ENCODE measurements around the gene PRKAR1B. TPM values are rescaled to one million over a fixed set of nuclear protein-coding genes. Genes with fewer than 3 reads are reported as not detected.

The PRKAR1B gene
- total RNA-seq, 1 donor from 2014 or later, result 19.9 TPM

- no peak for DNase-seq (ENCODE audit: low spot score)
Observed at GRCh38 chr7:693280-693679, 33.8 kb downstream of the PRKAR1B start.

DNA sequence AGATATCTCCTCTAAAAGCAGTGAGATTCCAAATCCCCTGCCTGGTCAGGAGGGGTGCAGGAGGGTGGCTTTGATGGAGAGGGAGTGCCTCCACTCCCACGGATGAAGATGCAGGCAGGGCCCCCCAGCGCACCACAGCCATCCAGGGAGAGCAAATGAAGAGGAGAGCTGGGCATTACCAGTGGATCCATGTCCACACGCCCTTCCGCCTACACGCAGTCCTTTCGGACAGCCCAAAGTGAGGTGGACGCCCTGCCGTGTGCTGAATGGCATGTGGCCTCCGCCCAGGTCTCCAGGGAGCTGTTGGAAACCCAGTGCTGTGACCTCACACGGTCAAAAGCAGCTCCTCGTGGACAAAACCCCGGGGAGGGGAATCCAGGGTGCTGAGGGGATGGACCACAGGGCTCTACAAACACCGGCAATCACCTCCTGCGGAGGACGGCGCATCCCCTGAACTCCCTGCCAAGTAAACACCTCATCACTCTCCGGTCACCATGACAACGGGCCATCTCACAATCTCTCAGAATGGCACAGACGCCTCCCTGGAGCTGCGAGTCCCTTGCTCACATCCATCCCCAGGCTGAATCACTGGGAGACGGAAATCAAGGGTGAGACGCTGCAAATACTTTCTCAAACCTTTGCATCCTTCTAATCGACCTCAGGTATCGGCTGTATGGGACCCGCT lies 35.6 kb downstream of the PRKAR1B start:
- DNase-seq (ENCODE audit: low spot score), result no peak

DNA sequence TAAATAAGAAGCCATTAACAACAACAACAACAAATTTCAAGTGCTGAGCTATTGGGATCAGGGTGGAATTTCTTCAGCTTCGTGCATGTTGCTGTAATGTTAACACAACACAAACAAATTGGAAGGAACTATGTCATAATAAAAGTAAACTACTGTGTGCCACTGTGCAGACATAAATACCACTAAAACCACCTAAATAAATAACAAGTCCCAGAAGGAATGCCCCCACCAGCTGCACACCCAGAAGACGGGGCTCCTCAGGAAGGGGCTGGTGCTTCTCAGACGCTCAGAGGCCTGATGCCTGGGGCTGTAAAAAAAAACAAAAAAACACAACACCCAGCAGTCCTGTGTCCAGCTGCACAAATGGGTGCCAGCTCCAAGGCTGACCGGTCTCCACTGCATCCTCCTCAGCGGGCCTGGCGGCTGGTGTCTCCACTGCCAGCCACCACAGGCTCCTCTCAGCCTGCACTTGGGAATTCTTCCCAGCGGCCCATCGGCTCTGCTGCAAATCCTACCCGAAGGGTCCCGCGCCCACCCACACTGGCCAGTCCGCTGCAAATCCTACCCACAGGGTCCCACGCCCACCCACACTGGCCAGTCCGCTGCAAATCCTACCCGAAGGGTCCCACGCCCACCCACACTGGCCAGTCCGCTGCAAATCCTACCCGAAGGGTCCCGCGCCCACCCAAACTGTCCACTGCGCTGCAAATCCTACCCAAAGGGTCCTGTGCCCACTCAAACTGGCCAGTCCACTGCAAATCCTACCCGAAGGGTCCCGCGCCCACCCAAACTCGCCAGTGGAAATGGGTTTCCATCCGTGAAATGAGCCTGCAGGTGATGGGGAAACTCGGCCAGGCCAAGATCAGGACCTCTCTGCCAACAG lies 36.4 kb downstream of the PRKAR1B start:
- DNase-seq (ENCODE audit: low spot score), result no peak

- DNase-seq (ENCODE audit: low spot score), result no peak
Observed at GRCh38 chr7:685540-685939, 41.5 kb downstream of the PRKAR1B start.

GRCh38 chr7:684416-684815 lies 42.7 kb downstream of the PRKAR1B start:
- DNase-seq (ENCODE audit: low spot score), result no peak

DNA sequence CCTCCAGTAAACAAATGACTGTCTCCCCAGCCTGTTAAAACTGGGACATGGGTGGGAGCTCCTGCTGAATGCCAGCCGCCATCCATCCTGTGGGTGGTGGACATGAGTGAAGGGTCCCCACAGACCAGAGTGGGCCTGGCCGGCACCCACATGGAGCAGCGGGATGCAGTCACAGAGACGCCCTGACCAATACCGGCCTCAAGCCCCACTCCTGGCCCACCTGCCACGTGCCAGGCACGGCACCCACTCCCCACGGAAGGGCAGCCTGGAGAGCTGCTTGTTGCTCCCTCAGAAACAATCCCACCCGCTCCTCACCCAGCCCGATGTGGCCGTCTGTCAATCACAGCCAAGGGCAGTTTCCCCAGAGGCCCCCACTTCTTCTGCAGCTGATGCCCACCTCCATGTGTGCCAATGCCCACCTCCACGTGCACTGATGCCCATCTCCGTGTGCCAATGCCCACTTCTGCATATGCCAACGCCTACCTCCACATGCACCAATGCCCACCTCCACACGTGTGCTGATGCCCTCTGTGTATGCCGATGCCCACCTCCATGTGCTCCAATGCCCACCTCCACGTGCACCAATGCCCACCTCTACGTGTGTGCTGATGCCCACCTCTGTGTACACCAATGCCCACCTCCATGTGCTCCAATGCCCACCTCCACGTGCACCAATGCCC lies 43.4 kb downstream of the PRKAR1B start:
- DNase-seq (ENCODE audit: low spot score), result no peak

GRCh38 chr7:682810-683209 lies 44.3 kb downstream of the PRKAR1B start:
- no peak for DNase-seq (ENCODE audit: low spot score)

GRCh38 chr7:681551-682307 lies 45.4 kb downstream of the PRKAR1B start:
- DNase-seq (ENCODE audit: low spot score), result no peak

DNA sequence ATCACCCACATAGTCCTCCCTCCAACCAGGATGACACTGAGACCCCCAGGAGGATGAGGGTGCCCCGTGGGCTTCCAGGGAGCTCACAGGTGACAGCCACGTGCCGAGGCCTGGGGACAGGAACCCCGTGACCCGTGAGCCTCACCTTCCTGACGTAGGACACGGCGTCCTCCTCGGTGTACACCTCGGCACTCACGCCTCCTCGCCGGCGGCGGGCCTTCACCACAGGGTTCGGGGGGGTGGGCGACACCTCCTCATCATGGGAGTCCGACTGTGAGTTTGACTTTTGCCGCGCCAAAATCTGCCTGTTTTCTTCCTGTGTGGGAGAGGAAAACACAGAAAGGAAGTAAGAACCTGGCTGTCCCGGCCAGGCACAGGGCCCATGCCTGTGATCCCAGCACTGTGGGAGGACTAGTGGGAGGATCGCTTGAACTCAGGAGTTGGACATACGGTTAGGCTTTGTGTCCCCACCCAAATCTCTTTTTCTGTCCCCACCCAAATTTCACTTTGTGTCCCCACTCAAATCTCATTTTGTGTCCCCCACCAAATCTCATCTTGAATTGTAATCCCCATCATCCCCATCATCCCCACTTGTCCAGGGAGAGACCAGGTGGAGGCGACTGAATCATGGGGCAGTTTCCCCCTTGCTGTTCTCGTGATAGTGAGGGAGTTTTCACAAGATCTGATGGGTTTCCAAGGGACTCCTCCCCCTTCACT lies 46.5 kb downstream of the PRKAR1B start:
- DNase-seq (ENCODE audit: low spot score), result no peak

DNA sequence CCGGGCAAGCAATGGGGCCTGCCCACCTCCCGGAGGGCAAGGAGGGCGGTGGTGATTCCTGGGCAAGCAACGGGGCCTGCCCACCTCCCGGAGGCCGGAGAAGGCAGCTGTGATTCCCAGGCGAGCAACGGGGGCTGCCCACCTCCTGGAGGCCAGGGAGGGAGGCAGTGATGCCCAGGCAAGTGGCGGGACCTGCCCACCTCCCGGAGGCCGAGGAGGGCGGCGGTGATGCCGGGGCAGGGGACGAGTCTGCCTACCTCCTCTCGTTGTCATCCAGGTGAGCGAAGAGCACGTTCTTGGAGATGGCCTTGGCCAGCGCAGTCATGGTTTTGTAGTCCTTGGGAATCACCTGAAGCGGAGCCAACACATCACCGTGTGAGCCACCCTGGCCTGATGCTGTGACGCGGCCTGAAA lies 50.1 kb downstream of the PRKAR1B start:
- DNase-seq (ENCODE audit: low spot score), result no peak

DNA sequence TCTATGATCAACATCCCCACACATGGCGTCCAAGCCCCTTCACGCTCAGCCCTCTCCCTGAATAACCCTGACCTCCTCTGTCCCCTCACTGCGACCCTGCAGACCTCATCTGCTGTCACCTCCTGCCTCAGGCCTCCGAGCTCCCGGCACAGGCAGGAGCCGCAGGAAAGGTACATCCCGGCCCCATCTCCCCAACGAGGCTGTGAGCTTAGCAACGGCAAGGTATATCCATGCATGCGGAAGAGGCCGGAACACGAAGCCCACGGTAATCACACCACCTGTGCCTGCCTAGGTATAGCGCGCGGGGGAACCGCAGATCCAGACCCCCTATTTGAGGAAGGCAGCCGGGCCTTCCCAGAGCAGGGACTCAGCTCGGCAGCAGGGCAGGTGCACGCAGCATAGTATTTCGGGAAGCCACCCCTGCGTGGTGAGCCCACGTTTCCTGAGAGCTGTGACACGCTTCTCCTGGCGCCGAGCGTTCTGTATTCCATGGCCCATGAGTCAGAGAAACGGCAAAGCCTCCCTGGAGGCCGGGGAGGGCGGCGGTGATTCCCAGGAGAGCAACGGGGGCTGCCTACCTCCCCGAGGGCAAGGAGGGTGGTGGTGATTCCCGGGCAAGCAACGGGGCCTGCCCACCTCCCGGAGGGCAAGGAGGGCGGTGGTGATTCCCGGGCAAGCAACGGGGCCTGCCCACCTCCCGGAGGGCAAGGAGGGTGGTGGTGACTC lies 50.7 kb downstream of the PRKAR1B start:
- no peak for DNase-seq (ENCODE audit: low spot score)

GRCh38 chr7:674454-675410 lies 52.3 kb downstream of the PRKAR1B start:
- peak; percentile 66 for DNase-seq (ENCODE audit: low spot score)

DNA sequence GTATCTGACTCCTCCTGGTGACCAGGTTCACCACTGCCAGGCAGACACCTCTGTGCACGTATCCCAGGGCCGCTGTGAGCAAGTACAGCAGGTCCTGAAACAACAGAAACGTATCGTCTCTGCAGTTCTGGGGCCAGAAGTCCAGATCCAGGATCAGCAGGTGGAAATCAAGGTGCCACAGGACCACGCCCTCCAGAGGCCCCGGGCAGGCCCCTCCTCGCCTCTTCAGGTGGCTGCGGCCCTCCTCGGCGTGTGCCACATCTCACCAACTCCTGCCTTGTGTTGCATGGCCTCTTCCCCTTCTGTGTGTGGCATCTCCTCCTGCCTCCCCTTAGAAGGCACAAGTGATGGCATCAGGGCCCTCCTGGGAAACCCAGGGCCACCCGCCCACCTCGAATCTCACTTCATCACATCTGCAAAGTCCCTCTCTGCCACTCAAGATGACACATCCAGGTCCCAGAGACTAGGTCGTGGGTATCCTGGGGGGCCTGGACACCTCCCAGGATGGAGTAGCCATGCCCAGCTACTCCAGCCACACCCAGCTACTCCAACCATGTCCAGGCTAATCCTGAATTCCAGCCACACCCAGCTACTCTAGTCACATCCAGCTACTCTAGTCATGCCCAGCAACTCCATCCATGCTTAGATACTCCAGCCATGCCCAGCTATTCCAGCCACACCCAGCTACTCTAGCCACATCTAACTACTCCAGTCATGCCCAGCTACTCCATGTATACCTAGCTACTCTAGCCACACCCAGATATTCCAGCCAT lies 53.2 kb downstream of the PRKAR1B start:
- no peak for DNase-seq (ENCODE audit: low spot score)

DNA sequence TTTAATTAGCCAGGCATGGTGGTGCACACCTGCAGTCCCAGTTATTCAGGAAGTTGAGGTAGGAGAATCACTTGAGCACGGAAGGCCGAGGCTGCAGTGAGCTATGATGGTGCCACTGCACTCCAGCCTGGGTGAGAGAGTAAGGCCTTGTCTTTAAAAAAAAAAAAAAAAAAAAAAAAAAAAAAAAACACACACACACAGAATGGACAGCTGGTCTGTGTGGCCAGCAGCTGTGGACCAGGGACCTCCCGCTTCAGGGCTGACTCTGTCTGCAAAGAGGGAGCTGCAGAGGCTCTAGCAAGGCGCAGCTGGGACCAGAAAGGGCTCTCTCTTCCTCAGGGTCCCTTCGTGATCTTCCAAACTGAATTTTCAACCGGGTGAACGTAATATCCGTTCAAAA lies 54.2 kb downstream of the PRKAR1B start:
- no peak for DNase-seq (ENCODE audit: low spot score)

GRCh38 chr7:671415-672042 lies 55.6 kb downstream of the PRKAR1B start:
- no peak for DNase-seq (ENCODE audit: low spot score)

- DNase-seq (ENCODE audit: low spot score), result no peak
Observed at GRCh38 chr7:670501-671390, 56.3 kb downstream of the PRKAR1B start.

GRCh38 chr7:668958-669357 lies 58.1 kb downstream of the PRKAR1B start:
- no peak for DNase-seq (ENCODE audit: low spot score)
